OCI-LY7 (cell line): ENCODE measurements around the gene DDX20.

Source experiments
- CTCF ChIP-seq: fragments of 200-600 bp; sonication (generic); conservative IDR thresholded peaks from 2 replicates; pipeline ENCODE4 v1.5.1; 2014; ENCODE audit warnings: mild to moderate bottlenecking, antibody characterized with exemption, low read length, moderate library complexity, mixed read lengths
- EZH2phosphoT487 ChIP-seq: fragments of 200-600 bp; sonication (generic); IDR thresholded peaks from 2 replicates; pipeline ENCODE4 v1.6.1; 2018; ENCODE audit warnings: low read depth, borderline replicate concordance, mild to moderate bottlenecking, mixed run types, antibody characterized with exemption, low read length, moderate library complexity, mixed read lengths

GRCh38 chr1:111727056-111727455 lies 28.6 kb upstream of the DDX20 start:
- TF ChIP-seq CTCF (no peak), EZH2phosphoT487 (no peak)
